PC-9 (cell line): ENCODE results near the gene ENTPD3. TPM values are rescaled to one million over a fixed set of nuclear protein-coding genes. Genes with fewer than 3 reads are reported as not detected.

Experiments used
- BruUV-seq: library from RNA; stranded (reverse); fragments of 400-500 nt; replicated peaks from 2 replicates; lab custom pipeline; 2021; lab: Mats Ljungman, UMichigan
- CTCF ChIA-PET: fragments of 300-600 bp; sonication (Branson Sonifier 250); formaldehyde crosslinking; loops from one replicate; lab custom pipeline; 2022; ENCODE audit warnings: antibody characterized with exemption; lab: Charles Lee
- POLR2A ChIA-PET: fragments of 300-600 bp; sonication (Branson Sonifier 250); formaldehyde crosslinking; loops from one replicate; lab custom pipeline; 2022; ENCODE audit warnings: antibody characterized with exemption; ENCODE audit not compliant: unreplicated experiment; lab: Charles Lee
- DNase-seq, 2 experiments: peaks; one replicate each; pipeline versions ENCODE4 v3.0.0 to v3.0.0-alpha.2; 2015 to 2022; ENCODE audit warnings: mixed read lengths in 1 of 2
- H2AFZ ChIP-seq: fragments of 200-600 bp; sonication (generic); 2 replicates; pipeline ENCODE4 v1.8.1; 2017; ENCODE audit warnings: antibody characterized with exemption
- H3F3A ChIP-seq: fragments of 200-600 bp; sonication (generic); 2 replicates; pipeline ENCODE4 v1.8.1; 2017; ENCODE audit warnings: antibody characterized with exemption, mild to moderate bottlenecking, low read depth; ENCODE audit not compliant: insufficient read depth
- H3K27ac ChIP-seq: fragments of 200-600 bp; sonication (generic); 2 replicates; pipeline ENCODE4 v1.6.1; 2016; ENCODE audit warnings: mixed run types
- H3K27me3 ChIP-seq: fragments of 200-600 bp; sonication (generic); 2 replicates; pipeline ENCODE4 v1.6.1; 2016; ENCODE audit warnings: low read depth, mixed run types; ENCODE audit not compliant: insufficient read depth
- H3K36me3 ChIP-seq: fragments of 200-600 bp; sonication (generic); 2 replicates; pipeline ENCODE4 v1.6.1; 2016; ENCODE audit warnings: low read depth, mixed run types
- H3K4me1 ChIP-seq: fragments of 200-600 bp; sonication (generic); replicated peaks from 2 replicates; pipeline ENCODE4 v1.6.1; 2016; ENCODE audit warnings: mixed run types; ENCODE audit not compliant: insufficient read depth
- H3K4me2 ChIP-seq: fragments of 200-600 bp; sonication (generic); 2 replicates; pipeline ENCODE4 v1.6.1; 2017; ENCODE audit warnings: mixed run types
- H3K4me3 ChIP-seq: fragments of 200-600 bp; sonication (generic); 2 replicates; pipeline ENCODE4 v1.6.1; 2016; ENCODE audit warnings: mixed run types
- H3K79me2 ChIP-seq: fragments of 200-600 bp; sonication (generic); 2 replicates; pipeline ENCODE4 v1.6.1; 2017; ENCODE audit warnings: low read depth, mixed run types
- H3K9me2 ChIP-seq: fragments of 200-600 bp; sonication (generic); 2 replicates; pipeline ENCODE4 v1.8.1; 2017; ENCODE audit warnings: mild to moderate bottlenecking; ENCODE audit not compliant: insufficient read depth
- H3K9me3 ChIP-seq: fragments of 200-600 bp; sonication (generic); 2 replicates; pipeline ENCODE4 v1.8.1; 2016; ENCODE audit warnings: low read depth; ENCODE audit not compliant: insufficient read depth
- H4K20me1 ChIP-seq: fragments of 200-600 bp; sonication (generic); 2 replicates; pipeline ENCODE4 v1.8.1; 2017; ENCODE audit not compliant: insufficient read depth
- CTCF ChIP-seq: fragments of 200-600 bp; sonication (generic); conservative IDR thresholded peaks from 2 replicates; pipeline ENCODE4 v1.6.1; 2017; ENCODE audit warnings: mixed run types, antibody characterized with exemption, mild to moderate bottlenecking, moderate library complexity
- EZH2 ChIP-seq: fragments of 200-600 bp; sonication (generic); IDR thresholded peaks from 2 replicates; pipeline ENCODE4 v1.8.0; 2017; ENCODE audit warnings: antibody characterized with exemption, low read depth
- intact Hi-C: fragments of 100-400 bp; cut with micrococcal nuclease; formaldehyde crosslinking; loops from one replicate; pipeline ENCODE4 v1.10.0; 2022; ENCODE audit not compliant: unreplicated experiment
- total RNA-seq: library from RNA; stranded (reverse); gene quantifications from 2 replicates; pipeline ENCODE4 v1.2.3, GENCODE V29; 2021

Gene ENTPD3
- total RNA-seq, 1 experiment from 2014 or later: not detected

GRCh38 chr3:40355410-40355809 lies 31.6 kb upstream of the ENTPD3 start:
- Histone ChIP-seq H3F3A (no peaks in the 10 kb centered on the region), H3K9me2 (no peaks in the 10 kb centered on the region), H3K79me2 (no peaks in the 10 kb centered on the region), H3K27me3 (no peaks in the 10 kb centered on the region), H3K4me3 (no peak overlapping the region), H3K9me3 (no peaks in the 10 kb centered on the region), H2AFZ (no peak overlapping the region), H3K4me2 (no peak overlapping the region), H4K20me1 (no peaks in the 10 kb centered on the region), H3K4me1 (no peaks in the 10 kb centered on the region), H3K36me3 (no peaks in the 10 kb centered on the region), H3K27ac (no peak overlapping the region)
- TF ChIP-seq CTCF (no peak), EZH2 (no peak)
- ChIA-PET CTCF (no interaction called here), POLR2A (no interaction called here)
- intact Hi-C loops: no loop called here
- DNase-seq: no peak
- BruUV-seq: no TSS peak

GRCh38 chr3:40358454-40358853 lies 28.5 kb upstream of the ENTPD3 start:
- H3K4me3 ChIP-seq: no peak overlapping the region
- CTCF ChIA-PET: no interaction called here
- no TSS peak for BruUV-seq
- DNase-seq: no peak
- H3K9me3 ChIP-seq: no peaks in the 10 kb centered on the region
- H3F3A ChIP-seq: no peaks in the 10 kb centered on the region
- no peak for TF ChIP-seq EZH2
- no peak for TF ChIP-seq CTCF
- H3K4me1 ChIP-seq: no peaks in the 10 kb centered on the region
- POLR2A ChIA-PET: no interaction called here
- intact Hi-C loops: no loop called here
- H3K36me3 ChIP-seq: no peaks in the 10 kb centered on the region
- no peaks in the 10 kb centered on the region for H3K9me2 ChIP-seq
- no peak overlapping the region for H3K27ac ChIP-seq
- no peaks in the 10 kb centered on the region for H3K27me3 ChIP-seq
- no peak overlapping the region for H3K4me2 ChIP-seq
- no peaks in the 10 kb centered on the region for H3K79me2 ChIP-seq
- no peaks in the 10 kb centered on the region for H4K20me1 ChIP-seq
- H2AFZ ChIP-seq: no peak overlapping the region

GRCh38 chr3:40363674-40364073 lies 23.3 kb upstream of the ENTPD3 start:
- no peaks in the 10 kb centered on the region for H3K9me3 ChIP-seq
- intact Hi-C loops: no loop called here
- no peaks in the 10 kb centered on the region for H3K79me2 ChIP-seq
- H3F3A ChIP-seq: no peaks in the 10 kb centered on the region
- H3K27me3 ChIP-seq: no peaks in the 10 kb centered on the region
- no peak for DNase-seq
- no peak overlapping the region for H3K4me2 ChIP-seq
- ChIA-PET CTCF (interaction anchor here (0.6 kb wide), 1 partner anchor 839 kb away, joined by 11 read pairs; no protein-coding TSS in a partner anchor), POLR2A (no interaction called here)
- no peaks in the 10 kb centered on the region for H4K20me1 ChIP-seq
- no peak overlapping the region for H2AFZ ChIP-seq
- no peaks in the 10 kb centered on the region for H3K9me2 ChIP-seq
- H3K36me3 ChIP-seq: no peaks in the 10 kb centered on the region
- no peak overlapping the region for H3K27ac ChIP-seq
- no TSS peak for BruUV-seq
- TF ChIP-seq EZH2 (no peak), CTCF (no peak)
- no peaks in the 10 kb centered on the region for H3K4me1 ChIP-seq
- H3K4me3 ChIP-seq: no peak overlapping the region
